ENCODE data around the gene OASL. TPM values are rescaled to one million over a fixed set of nuclear protein-coding genes. Genes with fewer than 3 reads are reported as not detected.

The OASL gene
- polyA plus RNA-seq, 1 of the 3 experiments (the other 2 are of a cell fraction) = 0.41 TPM

DNA sequence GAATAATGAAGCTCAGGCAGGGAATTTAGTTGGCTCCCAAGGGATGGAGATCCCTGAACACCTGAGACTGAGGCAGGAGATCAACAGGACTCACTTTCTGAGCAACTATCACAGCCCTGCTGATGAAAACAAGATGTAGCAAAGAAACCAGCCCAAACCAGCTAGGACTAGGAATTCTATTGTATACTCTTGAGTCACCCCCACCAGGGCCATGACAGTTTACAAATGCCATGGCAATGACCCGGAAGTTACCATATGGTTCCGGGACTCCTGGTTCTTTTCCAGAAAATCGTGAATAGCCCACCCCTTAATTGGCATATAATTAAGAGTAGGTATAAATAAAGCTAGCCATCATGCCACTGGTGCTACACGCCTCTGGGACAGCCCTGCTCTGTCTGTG is 46.0 kb upstream of the OASL start:
- TF ChIP-seq, protein P1, sequence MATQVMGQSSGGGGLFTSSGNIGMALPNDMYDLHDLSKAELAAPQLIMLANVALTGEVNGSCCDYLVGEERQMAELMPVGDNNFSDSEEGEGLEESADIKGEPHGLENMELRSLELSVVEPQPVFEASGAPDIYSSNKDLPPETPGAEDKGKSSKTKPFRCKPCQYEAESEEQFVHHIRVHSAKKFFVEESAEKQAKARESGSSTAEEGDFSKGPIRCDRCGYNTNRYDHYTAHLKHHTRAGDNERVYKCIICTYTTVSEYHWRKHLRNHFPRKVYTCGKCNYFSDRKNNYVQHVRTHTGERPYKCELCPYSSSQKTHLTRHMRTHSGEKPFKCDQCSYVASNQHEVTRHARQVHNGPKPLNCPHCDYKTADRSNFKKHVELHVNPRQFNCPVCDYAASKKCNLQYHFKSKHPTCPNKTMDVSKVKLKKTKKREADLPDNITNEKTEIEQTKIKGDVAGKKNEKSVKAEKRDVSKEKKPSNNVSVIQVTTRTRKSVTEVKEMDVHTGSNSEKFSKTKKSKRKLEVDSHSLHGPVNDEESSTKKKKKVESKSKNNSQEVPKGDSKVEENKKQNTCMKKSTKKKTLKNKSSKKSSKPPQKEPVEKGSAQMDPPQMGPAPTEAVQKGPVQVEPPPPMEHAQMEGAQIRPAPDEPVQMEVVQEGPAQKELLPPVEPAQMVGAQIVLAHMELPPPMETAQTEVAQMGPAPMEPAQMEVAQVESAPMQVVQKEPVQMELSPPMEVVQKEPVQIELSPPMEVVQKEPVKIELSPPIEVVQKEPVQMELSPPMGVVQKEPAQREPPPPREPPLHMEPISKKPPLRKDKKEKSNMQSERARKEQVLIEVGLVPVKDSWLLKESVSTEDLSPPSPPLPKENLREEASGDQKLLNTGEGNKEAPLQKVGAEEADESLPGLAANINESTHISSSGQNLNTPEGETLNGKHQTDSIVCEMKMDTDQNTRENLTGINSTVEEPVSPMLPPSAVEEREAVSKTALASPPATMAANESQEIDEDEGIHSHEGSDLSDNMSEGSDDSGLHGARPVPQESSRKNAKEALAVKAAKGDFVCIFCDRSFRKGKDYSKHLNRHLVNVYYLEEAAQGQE (IDR thresholded peaks at IDR 0.05; ENCODE audit: low read depth, low read length) = no peak
- TF ChIP-seq FOXM1 (IDR thresholded peaks at IDR 0.05; ENCODE audit: low read depth) = no peak
- TF ChIP-seq GATA2 (CRISPR knock-in tag; IDR thresholded peaks at IDR 0.05) = no peak
- no peak for TF ChIP-seq SMC3 (IDR thresholded peaks at IDR 0.05; ENCODE audit: low read depth, low read length)
- TF ChIP-seq TCF12 (IDR thresholded peaks at IDR 0.05) = no peak
- TF ChIP-seq, protein P2, sequence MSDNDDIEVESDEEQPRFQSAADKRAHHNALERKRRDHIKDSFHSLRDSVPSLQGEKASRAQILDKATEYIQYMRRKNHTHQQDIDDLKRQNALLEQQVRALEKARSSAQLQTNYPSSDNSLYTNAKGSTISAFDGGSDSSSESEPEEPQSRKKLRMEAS (IDR thresholded peaks at IDR 0.05; ENCODE audit: low read depth) = no peak
- TF ChIP-seq, protein P3, sequence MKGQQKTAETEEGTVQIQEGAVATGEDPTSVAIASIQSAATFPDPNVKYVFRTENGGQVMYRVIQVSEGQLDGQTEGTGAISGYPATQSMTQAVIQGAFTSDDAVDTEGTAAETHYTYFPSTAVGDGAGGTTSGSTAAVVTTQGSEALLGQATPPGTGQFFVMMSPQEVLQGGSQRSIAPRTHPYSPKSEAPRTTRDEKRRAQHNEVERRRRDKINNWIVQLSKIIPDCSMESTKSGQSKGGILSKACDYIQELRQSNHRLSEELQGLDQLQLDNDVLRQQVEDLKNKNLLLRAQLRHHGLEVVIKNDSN (IDR thresholded peaks at IDR 0.05; ENCODE audit: borderline replicate concordance, low read depth) = no peak
- no peak for TF ChIP-seq YY1 (IDR thresholded peaks at IDR 0.05; ENCODE audit: low read depth)
- no peak for TF ChIP-seq RFX5 (IDR thresholded peaks at IDR 0.05; ENCODE audit: low read length)
- TF ChIP-seq FOSL2 (IDR thresholded peaks at IDR 0.05; ENCODE audit: borderline replicate concordance, low read depth) = no peak
- TF ChIP-seq, protein P4, sequence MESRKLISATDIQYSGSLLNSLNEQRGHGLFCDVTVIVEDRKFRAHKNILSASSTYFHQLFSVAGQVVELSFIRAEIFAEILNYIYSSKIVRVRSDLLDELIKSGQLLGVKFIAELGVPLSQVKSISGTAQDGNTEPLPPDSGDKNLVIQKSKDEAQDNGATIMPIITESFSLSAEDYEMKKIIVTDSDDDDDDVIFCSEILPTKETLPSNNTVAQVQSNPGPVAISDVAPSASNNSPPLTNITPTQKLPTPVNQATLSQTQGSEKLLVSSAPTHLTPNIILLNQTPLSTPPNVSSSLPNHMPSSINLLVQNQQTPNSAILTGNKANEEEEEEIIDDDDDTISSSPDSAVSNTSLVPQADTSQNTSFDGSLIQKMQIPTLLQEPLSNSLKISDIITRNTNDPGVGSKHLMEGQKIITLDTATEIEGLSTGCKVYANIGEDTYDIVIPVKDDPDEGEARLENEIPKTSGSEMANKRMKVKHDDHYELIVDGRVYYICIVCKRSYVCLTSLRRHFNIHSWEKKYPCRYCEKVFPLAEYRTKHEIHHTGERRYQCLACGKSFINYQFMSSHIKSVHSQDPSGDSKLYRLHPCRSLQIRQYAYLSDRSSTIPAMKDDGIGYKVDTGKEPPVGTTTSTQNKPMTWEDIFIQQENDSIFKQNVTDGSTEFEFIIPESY (IDR thresholded peaks at IDR 0.05; ENCODE audit: borderline replicate concordance, low read depth) = no peak
- TF ChIP-seq, protein P5, sequence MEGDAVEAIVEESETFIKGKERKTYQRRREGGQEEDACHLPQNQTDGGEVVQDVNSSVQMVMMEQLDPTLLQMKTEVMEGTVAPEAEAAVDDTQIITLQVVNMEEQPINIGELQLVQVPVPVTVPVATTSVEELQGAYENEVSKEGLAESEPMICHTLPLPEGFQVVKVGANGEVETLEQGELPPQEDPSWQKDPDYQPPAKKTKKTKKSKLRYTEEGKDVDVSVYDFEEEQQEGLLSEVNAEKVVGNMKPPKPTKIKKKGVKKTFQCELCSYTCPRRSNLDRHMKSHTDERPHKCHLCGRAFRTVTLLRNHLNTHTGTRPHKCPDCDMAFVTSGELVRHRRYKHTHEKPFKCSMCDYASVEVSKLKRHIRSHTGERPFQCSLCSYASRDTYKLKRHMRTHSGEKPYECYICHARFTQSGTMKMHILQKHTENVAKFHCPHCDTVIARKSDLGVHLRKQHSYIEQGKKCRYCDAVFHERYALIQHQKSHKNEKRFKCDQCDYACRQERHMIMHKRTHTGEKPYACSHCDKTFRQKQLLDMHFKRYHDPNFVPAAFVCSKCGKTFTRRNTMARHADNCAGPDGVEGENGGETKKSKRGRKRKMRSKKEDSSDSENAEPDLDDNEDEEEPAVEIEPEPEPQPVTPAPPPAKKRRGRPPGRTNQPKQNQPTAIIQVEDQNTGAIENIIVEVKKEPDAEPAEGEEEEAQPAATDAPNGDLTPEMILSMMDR (IDR thresholded peaks at IDR 0.05) = no peak
- TF ChIP-seq RXRA (IDR thresholded peaks at IDR 0.05; ENCODE audit: borderline replicate concordance, low read depth) = no peak
- TF ChIP-seq TAF1 (IDR thresholded peaks at IDR 0.05; ENCODE audit: borderline replicate concordance, low read depth, low read length) = no peak
- no peak for TF ChIP-seq NFIC (IDR thresholded peaks at IDR 0.05; ENCODE audit: borderline replicate concordance)
- TF ChIP-seq, protein P6, sequence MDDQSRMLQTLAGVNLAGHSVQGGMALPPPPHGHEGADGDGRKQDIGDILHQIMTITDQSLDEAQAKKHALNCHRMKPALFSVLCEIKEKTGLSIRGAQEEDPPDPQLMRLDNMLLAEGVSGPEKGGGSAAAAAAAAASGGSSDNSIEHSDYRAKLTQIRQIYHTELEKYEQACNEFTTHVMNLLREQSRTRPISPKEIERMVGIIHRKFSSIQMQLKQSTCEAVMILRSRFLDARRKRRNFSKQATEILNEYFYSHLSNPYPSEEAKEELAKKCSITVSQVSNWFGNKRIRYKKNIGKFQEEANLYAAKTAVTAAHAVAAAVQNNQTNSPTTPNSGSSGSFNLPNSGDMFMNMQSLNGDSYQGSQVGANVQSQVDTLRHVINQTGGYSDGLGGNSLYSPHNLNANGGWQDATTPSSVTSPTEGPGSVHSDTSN (IDR thresholded peaks at IDR 0.05) = no peak
- TF ChIP-seq JUND (IDR thresholded peaks at IDR 0.05) = no peak
- TF ChIP-seq RAD21 (IDR thresholded peaks at IDR 0.05; ENCODE audit: low read length) = no peak
- TF ChIP-seq TEAD4 (IDR thresholded peaks at IDR 0.05; ENCODE audit: borderline replicate concordance, insufficient read depth) = no peak
- Histone ChIP-seq H3F3A (replicated peaks; ENCODE audit: insufficient read depth) (no peaks in the 10 kb centered on the region), H3K4me1 (ENCODE audit: control insufficient read depth in 1 of 2, insufficient read depth in 2 of 2, low read depth in 1 of 2, low read length in 1 of 2) (no peaks in the 10 kb centered on the region), H3K27ac (ENCODE audit: low read depth in 2 of 2, low read length in 1 of 2) (no peak overlapping the region), H3K9ac (no peak overlapping the region), H3K9me2 (no peaks in the 10 kb centered on the region), H3K79me2 (ENCODE audit: insufficient read depth) (no peaks in the 10 kb centered on the region), H4K20me1 (ENCODE audit: insufficient read depth) (no peaks in the 10 kb centered on the region), H3K4me3 (ENCODE audit: low read depth in 2 of 2, low read length in 1 of 2) (no peak overlapping the region), H2AFZ (ENCODE audit: low read depth) (no peak overlapping the region), H3K9me3 (no peaks in the 10 kb centered on the region), H3K36me3 (replicated peaks in 1 of 2; ENCODE audit: control insufficient read depth in 1 of 2, insufficient read depth in 2 of 2, low read length in 1 of 2) (no peaks in the 10 kb centered on the region), H3K27me3 (ENCODE audit: insufficient read depth) (no peaks in the 10 kb centered on the region), H3K4me2 (no peak overlapping the region)
- WGBS (ENCODE audit: low lambda C conversion rate) = 65% methylated on average over 4 of the region's 4 CpGs
- POLR2A ChIA-PET = no interaction called here
- no peak for DNase-seq
- CTCF ChIA-PET = interaction anchor here (1.3 to 2.6 kb wide), 3 partner anchors 11 to 239 kb away, joined by 3 to 11 read pairs (median 3); no protein-coding TSS in a partner anchor

Data from SK-N-SH (cell line).